HG02678 (cell line): ENCODE measurements around the gene KLC1.
A peak's percentile ranks its signal among the peaks of the same experiment; 100 is the strongest.
"Not testable (repeated sequence)": the region's sequence is repeated elsewhere in the genome, so short reads cannot be mapped to it uniquely, and the experiment has no call there.

Experiments used
- ATAC-seq: cut with Tn5 transposase; IDR thresholded peaks from one replicate; pipeline ENCODE4 v1.9.1; 2021; ENCODE audit warnings: mild to moderate bottlenecking, moderate library complexity; ENCODE audit not compliant: unreplicated experiment

KLC1 gene

GRCh38 chr14:103625356-103626095 is 3.5 kb upstream of the KLC1 start:
- ATAC-seq: no peak

GRCh38 chr14:103626146-103626850 is 2.7 kb upstream of the KLC1 start:
- no peak for ATAC-seq

GRCh38 chr14:103627073-103628025 is 1.7 kb upstream of the KLC1 start:
- no peak for ATAC-seq

- ATAC-seq: no peak
Observed at GRCh38 chr14:103628221-103628683, 759 bp upstream of the KLC1 start.

- peak; percentile 31 for ATAC-seq
Observed at GRCh38 chr14:103629503-103630121, 601 bp downstream of the KLC1 start.

GRCh38 chr14:103630364-103631108 is 1.5 kb downstream of the KLC1 start:
- ATAC-seq: no peak

- no peak for ATAC-seq
Observed at GRCh38 chr14:103633391-103633790, 4.4 kb downstream of the KLC1 start.

- ATAC-seq: no peak
Observed at GRCh38 chr14:103634156-103634555, 5.1 kb downstream of the KLC1 start.

GRCh38 chr14:103638594-103638993 is 9.6 kb downstream of the KLC1 start:
- no peak for ATAC-seq

GRCh38 chr14:103641161-103641560 is 12.2 kb downstream of the KLC1 start:
- ATAC-seq: no peak

- no peak for ATAC-seq
Observed at GRCh38 chr14:103646189-103646588, 17.2 kb downstream of the KLC1 start.

GRCh38 chr14:103649001-103649400 is 20.0 kb downstream of the KLC1 start:
- ATAC-seq: no peak

- ATAC-seq: no peak
Observed at GRCh38 chr14:103650213-103650612, 21.2 kb downstream of the KLC1 start.

GRCh38 chr14:103651585-103651984 is 22.6 kb downstream of the KLC1 start:
- no peak for ATAC-seq

- no peak for ATAC-seq
Observed at GRCh38 chr14:103652806-103653205, 23.8 kb downstream of the KLC1 start.

- ATAC-seq: not testable (repeated sequence)
Observed at GRCh38 chr14:103653336-103653735, 24.3 kb downstream of the KLC1 start.

- ATAC-seq: no peak
Observed at GRCh38 chr14:103653805-103654204, 24.8 kb downstream of the KLC1 start.

GRCh38 chr14:103654619-103655018 is 25.6 kb downstream of the KLC1 start:
- ATAC-seq: no peak

- ATAC-seq: no peak
Observed at GRCh38 chr14:103656031-103656755, 27.2 kb downstream of the KLC1 start.
